ENCODE measurements around the gene GANAB. TPM values are rescaled to one million over a fixed set of nuclear protein-coding genes. Genes with fewer than 3 reads are reported as not detected.
"Not testable (repeated sequence)": the region's sequence is repeated elsewhere in the genome, so short reads cannot be mapped to it uniquely, and the experiment has no call there.

The GANAB gene
- total RNA-seq, 1 experiment from 2014 or later, result 229 TPM

- DNase-seq (ENCODE audit: extremely low read depth, low read depth), result no peak
Observed at GRCh38 chr11:62627713-62628112, 18.7 kb downstream of the GANAB start.

- no peak for DNase-seq (ENCODE audit: extremely low read depth, low read depth)
Observed at GRCh38 chr11:62622476-62623089, 23.8 kb downstream of the GANAB start.

GRCh38 chr11:62621567-62622470, 24.6 kb downstream of the GANAB start, which contains the start of gene B3GAT3:
TSS of gene B3GAT3 (minus strand) at chr11:62621986. CDS start at chr11:62621947, 39 bp downstream.
- DNase-seq (ENCODE audit: extremely low read depth, low read depth), result peak; percentile 92

GRCh38 chr11:62621027-62621566, 25.3 kb downstream of the GANAB start:
- DNase-seq (ENCODE audit: extremely low read depth, low read depth), result no peak

GRCh38 chr11:62616957-62617356, 29.5 kb downstream of the GANAB start:
- DNase-seq (ENCODE audit: extremely low read depth, low read depth), result not testable (repeated sequence)

- no peak for DNase-seq (ENCODE audit: extremely low read depth, low read depth)
Observed at GRCh38 chr11:62615521-62615920, 30.9 kb downstream of the GANAB start.

GRCh38 chr11:62614275-62614674, 32.1 kb downstream of the GANAB start:
- no peak for DNase-seq (ENCODE audit: extremely low read depth, low read depth)

- DNase-seq (ENCODE audit: extremely low read depth, low read depth), result no peak
Observed at GRCh38 chr11:62613291-62613778, 33.1 kb downstream of the GANAB start.

- DNase-seq (ENCODE audit: extremely low read depth, low read depth), result peak; percentile 54
Observed at GRCh38 chr11:62612366-62613290, 33.8 kb downstream of the GANAB start, which contains the start of the genes EML3 and ROM1. TSS of gene EML3 (minus strand) at chr11:62612775. CDS start at chr11:62612457, 318 bp downstream. TSS of gene ROM1 (plus strand) at chr11:62613257. CDS start at chr11:62613282, 25 bp downstream.

GRCh38 chr11:62611705-62612365, 34.6 kb downstream of the GANAB start:
- no peak for DNase-seq (ENCODE audit: extremely low read depth, low read depth)

- DNase-seq (ENCODE audit: extremely low read depth, low read depth), result no peak
Observed at GRCh38 chr11:62610814-62611704, 35.4 kb downstream of the GANAB start.

GRCh38 chr11:62610403-62610802, 36.0 kb downstream of the GANAB start:
- no peak for DNase-seq (ENCODE audit: extremely low read depth, low read depth)

GRCh38 chr11:62608776-62609175, 37.6 kb downstream of the GANAB start:
- no peak for DNase-seq (ENCODE audit: extremely low read depth, low read depth)

- no peak for DNase-seq (ENCODE audit: extremely low read depth, low read depth)
Observed at GRCh38 chr11:62607714-62608113, 38.7 kb downstream of the GANAB start.

- no peak for DNase-seq (ENCODE audit: extremely low read depth, low read depth)
Observed at GRCh38 chr11:62605902-62606301, 40.5 kb downstream of the GANAB start.

GRCh38 chr11:62605467-62605866, 40.9 kb downstream of the GANAB start:
- no peak for DNase-seq (ENCODE audit: extremely low read depth, low read depth)

- no peak for DNase-seq (ENCODE audit: extremely low read depth, low read depth)
Observed at GRCh38 chr11:62604460-62605120, 41.8 kb downstream of the GANAB start.

- DNase-seq (ENCODE audit: extremely low read depth, low read depth), result no peak
Observed at GRCh38 chr11:62603776-62604299, 42.6 kb downstream of the GANAB start.

Measured in NCI-H460 (cell line).